GM12878 (cell line): ENCODE results near the gene FMOD. TPM values are rescaled to one million over a fixed set of nuclear protein-coding genes. Genes with fewer than 3 reads are reported as not detected.

Experiments used
- ATF7 ChIP-seq: fragments of 450-650 bp; IDR thresholded peaks from 2 replicates; pipeline ENCODE4 v1.6.1; 2016; ENCODE audit warnings: low read depth, mild to moderate bottlenecking
- BCL11A ChIP-seq: IDR thresholded peaks from 2 replicates; pipeline ENCODE4 v1.6.1; 2011; ENCODE audit warnings: low read depth, low read length
- HDGF ChIP-seq: fragments of 450-650 bp; IDR thresholded peaks from 2 replicates; pipeline ENCODE4 v1.6.1; 2016; ENCODE audit warnings: antibody characterized with exemption
- MEF2A ChIP-seq: IDR thresholded peaks from 2 replicates; pipeline ENCODE4 v1.6.1; 2011; ENCODE audit warnings: low read depth, mild to moderate bottlenecking, low read length, moderate library complexity; ENCODE audit not compliant: insufficient read depth
- MTA2 ChIP-seq: fragments of 450-650 bp; IDR thresholded peaks from 2 replicates; pipeline ENCODE4 v1.6.1; 2016; ENCODE audit warnings: low read depth, mild to moderate bottlenecking, moderate library complexity
- NFXL1 ChIP-seq: fragments of 450-650 bp; IDR thresholded peaks from 2 replicates; pipeline ENCODE4 v1.6.1; 2017; ENCODE audit warnings: antibody characterized with exemption, mild to moderate bottlenecking, borderline replicate concordance
- NRF1 ChIP-seq: conservative IDR thresholded peaks from 2 replicates; pipeline ENCODE4 v1.6.1; 2011; ENCODE audit warnings: mild to moderate bottlenecking, low read depth, low read length, improper control_type of control experiment
- POU2F2 ChIP-seq: IDR thresholded peaks from 3 replicates; pipeline ENCODE4 v1.6.1; 2011; ENCODE audit warnings: low read depth, mild to moderate bottlenecking, low read length, borderline replicate concordance
- PRDM15 ChIP-seq: fragments of 450-650 bp; formaldehyde crosslinking; IDR thresholded peaks from 2 replicates; pipeline ENCODE4 v1.4.0; 2020; ENCODE audit warnings: mild to moderate bottlenecking, moderate library complexity
- RB1 ChIP-seq: fragments of 450-650 bp; formaldehyde crosslinking; IDR thresholded peaks from 2 replicates; pipeline ENCODE4 v1.6.1; 2017; ENCODE audit warnings: mild to moderate bottlenecking, borderline replicate concordance
- SMAD1 ChIP-seq: fragments of 450-650 bp; IDR thresholded peaks from 2 replicates; pipeline ENCODE4 v1.6.1; 2018; ENCODE audit warnings: mild to moderate bottlenecking, low read depth; ENCODE audit not compliant: partially characterized antibody
- STAT1 ChIP-seq: fragments of 450-650 bp; conservative IDR thresholded peaks from 2 replicates; pipeline ENCODE4 v1.6.1; 2014; ENCODE audit warnings: antibody characterized with exemption, mild to moderate bottlenecking
- STAT3 ChIP-seq: IDR thresholded peaks from 2 replicates; pipeline ENCODE4 v1.6.1; 2011; ENCODE audit warnings: low read depth, low read length, improper control_type of control experiment
- ZNF622 ChIP-seq: fragments of 450-650 bp; IDR thresholded peaks from 2 replicates; pipeline ENCODE4 v1.6.1; 2017; ENCODE audit warnings: mild to moderate bottlenecking, inconsistent platforms
- ZNF687 ChIP-seq: fragments of 450-650 bp; IDR thresholded peaks from 2 replicates; pipeline ENCODE4 v1.6.1; 2017; ENCODE audit warnings: mild to moderate bottlenecking, moderate library complexity
- polyA plus RNA-seq, 11 experiments: library from polyadenylated mRNA; depleted of rRNA in 4 of 11; unstranded in 6 of 11; stranded (reverse) in 5 of 11; fragments of >200 nt; fragmentation: Nextera tagmentation in 4 of 11; fragmentation: Illumina TruSeq in 1 of 11; extraction: Ambion mirVana in 4 of 11; extraction: Trizol in 1 of 11; gene quantifications; 1 replicate in 1 of 11; 2 replicates in 10 of 11; pipeline versions ENCODE4 v1.2.1 to v1.2.3, GENCODE V29; 2011 to 2016; ENCODE audit warnings: inconsistent platforms in 2 of 11, missing spikeins in 2 of 11, low read depth in 1 of 11
- total RNA-seq, 4 experiments: library from RNA; depleted of rRNA in 3 of 4; stranded (reverse); fragments of >200 nt in 3 of 4; fragmentation: Illumina TruSeq in 1 of 4; extraction: Trizol in 1 of 4; gene quantifications; 2 replicates each; pipeline versions ENCODE4 v1.2.1 to v1.2.3, GENCODE V29; 2013 to 2021
- TF ChIP-seq, protein P1 (sequence below): fragments of 450-650 bp; IDR thresholded peaks from 2 replicates; pipeline ENCODE4 v1.6.1; 2018; ENCODE audit warnings: borderline replicate concordance, mild to moderate bottlenecking; ENCODE audit not compliant: partially characterized antibody
- TF ChIP-seq, protein P2 (sequence below): fragments of 450-650 bp; IDR thresholded peaks from 2 replicates; pipeline ENCODE4 v1.6.1; 2014; ENCODE audit warnings: mild to moderate bottlenecking
- TF ChIP-seq, protein P3 (sequence below): IDR thresholded peaks from 2 replicates; pipeline ENCODE4 v1.6.1; 2011; ENCODE audit warnings: mild to moderate bottlenecking, low read depth, low read length, moderate library complexity; ENCODE audit not compliant: insufficient replicate concordance

FMOD gene
- total and polyA plus RNA-seq, 10 of the 15 experiments (the other 5 are each of a cell fraction or from before 2014, with no cell fraction given): 0.03 to 0.26 (median 0.11) TPM; not detected in 7

- TF ChIP-seq MTA2 (no peak; the same call in 1 of the 2 replicates), STAT3 (no peak), MEF2A (0 out of 2 replicates have a peak, but pooled peaks have one; percentile 54), NFXL1 (no peak), RB1 (no peak), HDGF (no peak), BCL11A (no peak), NRF1 (no peak), PRDM15 (CRISPR knock-in tag) (no peak), ZNF622 (no peak), POU2F2 (no peak; the same call in 2 of the 3 replicates), SMAD1 (no peak), ZNF687 (no peak), ATF7 (no peak), STAT1 (no peak)
- TF ChIP-seq, protein P1, sequence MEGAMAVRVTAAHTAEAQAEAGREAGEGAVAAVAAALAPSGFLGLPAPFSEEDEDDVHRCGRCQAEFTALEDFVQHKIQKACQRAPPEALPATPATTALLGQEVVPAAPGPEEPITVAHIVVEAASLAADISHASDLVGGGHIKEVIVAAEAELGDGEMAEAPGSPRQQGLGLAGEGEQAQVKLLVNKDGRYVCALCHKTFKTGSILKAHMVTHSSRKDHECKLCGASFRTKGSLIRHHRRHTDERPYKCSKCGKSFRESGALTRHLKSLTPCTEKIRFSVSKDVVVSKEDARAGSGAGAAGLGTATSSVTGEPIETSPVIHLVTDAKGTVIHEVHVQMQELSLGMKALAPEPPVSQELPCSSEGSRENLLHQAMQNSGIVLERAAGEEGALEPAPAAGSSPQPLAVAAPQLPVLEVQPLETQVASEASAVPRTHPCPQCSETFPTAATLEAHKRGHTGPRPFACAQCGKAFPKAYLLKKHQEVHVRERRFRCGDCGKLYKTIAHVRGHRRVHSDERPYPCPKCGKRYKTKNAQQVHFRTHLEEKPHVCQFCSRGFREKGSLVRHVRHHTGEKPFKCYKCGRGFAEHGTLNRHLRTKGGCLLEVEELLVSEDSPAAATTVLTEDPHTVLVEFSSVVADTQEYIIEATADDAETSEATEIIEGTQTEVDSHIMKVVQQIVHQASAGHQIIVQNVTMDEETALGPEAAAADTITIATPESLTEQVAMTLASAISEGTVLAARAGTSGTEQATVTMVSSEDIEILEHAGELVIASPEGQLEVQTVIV: no peak
- TF ChIP-seq, protein P2, sequence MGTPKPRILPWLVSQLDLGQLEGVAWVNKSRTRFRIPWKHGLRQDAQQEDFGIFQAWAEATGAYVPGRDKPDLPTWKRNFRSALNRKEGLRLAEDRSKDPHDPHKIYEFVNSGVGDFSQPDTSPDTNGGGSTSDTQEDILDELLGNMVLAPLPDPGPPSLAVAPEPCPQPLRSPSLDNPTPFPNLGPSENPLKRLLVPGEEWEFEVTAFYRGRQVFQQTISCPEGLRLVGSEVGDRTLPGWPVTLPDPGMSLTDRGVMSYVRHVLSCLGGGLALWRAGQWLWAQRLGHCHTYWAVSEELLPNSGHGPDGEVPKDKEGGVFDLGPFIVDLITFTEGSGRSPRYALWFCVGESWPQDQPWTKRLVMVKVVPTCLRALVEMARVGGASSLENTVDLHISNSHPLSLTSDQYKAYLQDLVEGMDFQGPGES: no peak
- TF ChIP-seq, protein P3, sequence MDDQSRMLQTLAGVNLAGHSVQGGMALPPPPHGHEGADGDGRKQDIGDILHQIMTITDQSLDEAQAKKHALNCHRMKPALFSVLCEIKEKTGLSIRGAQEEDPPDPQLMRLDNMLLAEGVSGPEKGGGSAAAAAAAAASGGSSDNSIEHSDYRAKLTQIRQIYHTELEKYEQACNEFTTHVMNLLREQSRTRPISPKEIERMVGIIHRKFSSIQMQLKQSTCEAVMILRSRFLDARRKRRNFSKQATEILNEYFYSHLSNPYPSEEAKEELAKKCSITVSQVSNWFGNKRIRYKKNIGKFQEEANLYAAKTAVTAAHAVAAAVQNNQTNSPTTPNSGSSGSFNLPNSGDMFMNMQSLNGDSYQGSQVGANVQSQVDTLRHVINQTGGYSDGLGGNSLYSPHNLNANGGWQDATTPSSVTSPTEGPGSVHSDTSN: no peak
Measured at GRCh38 chr1:203306965-203307541, 43.9 kb downstream of the FMOD start (continued).
